Retina (tissue), 1 donor: ENCODE results near the gene TANGO6.
"Not testable (repeated sequence)": the region's sequence is repeated elsewhere in the genome, so short reads cannot be mapped to it uniquely, and the experiment has no call there.

Experiments used
- DNase-seq: peaks from one replicate; pipeline ENCODE4 v3.0.0-alpha.2; 2016

Gene TANGO6

GRCh38 chr16:69019811-69020210, 176.5 kb downstream of the TANGO6 start:
- no peak for DNase-seq

- DNase-seq, result no peak
Measured at GRCh38 chr16:69029121-69029520, 185.8 kb downstream of the TANGO6 start.

- no peak for DNase-seq
Measured at GRCh38 chr16:69031877-69032301, 188.6 kb downstream of the TANGO6 start.

GRCh38 chr16:69033151-69033949, 190.0 kb downstream of the TANGO6 start:
- DNase-seq, result no peak

- DNase-seq, result no peak
Measured at GRCh38 chr16:69035375-69035774, 192.0 kb downstream of the TANGO6 start.

GRCh38 chr16:69036399-69037091, 193.2 kb downstream of the TANGO6 start:
- DNase-seq, result no peak

- no peak for DNase-seq
Measured at GRCh38 chr16:69037373-69038160, 194.2 kb downstream of the TANGO6 start.

GRCh38 chr16:69039333-69039941, 196.1 kb downstream of the TANGO6 start:
- no peak for DNase-seq

- no peak for DNase-seq
Measured at GRCh38 chr16:69040144-69040909, 197.0 kb downstream of the TANGO6 start.

GRCh38 chr16:69048328-69049120, 205.2 kb downstream of the TANGO6 start:
- no peak for DNase-seq

GRCh38 chr16:69049146-69049545, 205.8 kb downstream of the TANGO6 start:
- DNase-seq, result no peak

- DNase-seq, result no peak
Measured at GRCh38 chr16:69049603-69050375, 206.5 kb downstream of the TANGO6 start.

GRCh38 chr16:69051517-69051830, 208.1 kb downstream of the TANGO6 start:
- DNase-seq, result not testable (repeated sequence)

- DNase-seq, result no peak
Measured at GRCh38 chr16:69055008-69055407, 211.7 kb downstream of the TANGO6 start.

GRCh38 chr16:69055980-69056379, 212.6 kb downstream of the TANGO6 start:
- no peak for DNase-seq

GRCh38 chr16:69056421-69056820, 213.1 kb downstream of the TANGO6 start:
- DNase-seq, result no peak

GRCh38 chr16:69057400-69058378, 214.4 kb downstream of the TANGO6 start:
- DNase-seq, result no peak

- DNase-seq, result not testable (repeated sequence)
Measured at GRCh38 chr16:69063491-69063890, 220.2 kb downstream of the TANGO6 start.

GRCh38 chr16:69064124-69064763, 220.9 kb downstream of the TANGO6 start:
- DNase-seq, result no peak
